ENCODE results near the gene CEACAM21.

The CEACAM21 gene

DNA sequence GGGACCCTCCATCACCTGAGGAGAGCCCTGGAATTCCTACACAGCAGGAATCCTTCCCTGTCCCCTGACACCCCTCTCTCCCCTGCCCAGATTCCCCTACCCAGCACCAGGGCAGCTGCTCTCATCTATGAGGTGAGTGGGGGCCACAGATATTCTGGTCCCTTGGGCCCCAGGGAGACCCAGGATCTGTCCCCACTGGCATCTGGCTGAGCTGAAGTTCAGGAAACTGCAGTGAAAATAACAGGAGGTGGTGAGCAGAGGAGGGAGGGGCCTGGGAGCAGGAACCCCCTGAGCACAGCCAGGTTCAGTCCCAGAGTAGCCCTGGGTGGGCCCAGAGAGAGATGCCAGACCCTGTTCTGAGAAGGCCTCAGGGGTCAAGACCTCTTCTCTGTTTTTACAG is 10.1 kb downstream of the CEACAM21 start:
- DNase-seq (ENCODE audit: low spot score), result no peak

DNA sequence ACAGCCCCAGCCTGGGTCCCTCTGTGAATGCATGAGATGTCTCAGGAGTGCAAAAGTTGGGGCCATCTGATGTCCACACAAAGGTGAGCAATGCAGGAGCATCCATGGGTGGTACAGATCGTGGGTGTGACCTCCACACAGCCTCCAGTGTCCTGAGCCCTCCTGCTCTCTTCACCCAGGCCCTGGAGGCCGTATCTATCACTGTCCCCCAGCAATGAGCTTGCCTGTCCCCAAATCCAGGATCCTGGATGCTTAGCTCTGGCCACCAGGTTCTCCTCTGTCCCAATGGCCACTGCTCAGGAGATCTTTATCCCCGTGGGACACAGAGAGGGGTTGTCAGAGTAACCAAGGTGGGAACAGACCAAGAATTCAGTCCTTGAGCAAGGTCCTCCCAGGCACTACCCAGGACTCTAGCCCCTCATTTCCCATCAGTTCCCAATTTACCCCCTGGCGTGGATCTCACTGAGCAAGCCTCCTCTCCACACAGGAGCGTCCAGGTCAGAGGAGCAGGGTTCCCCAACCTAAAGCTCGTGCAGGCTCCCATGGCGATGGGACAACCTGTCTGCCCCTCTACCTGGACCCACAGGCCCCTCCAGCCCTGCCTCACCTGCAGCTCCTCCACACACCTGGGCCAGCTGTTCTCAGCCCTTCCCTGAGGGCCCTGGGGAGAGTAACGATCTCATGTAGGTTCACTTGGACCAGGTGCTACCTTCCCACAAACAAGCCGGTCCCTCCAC is 11.3 kb downstream of the CEACAM21 start:
- DNase-seq (ENCODE audit: low spot score), result no peak

DNA sequence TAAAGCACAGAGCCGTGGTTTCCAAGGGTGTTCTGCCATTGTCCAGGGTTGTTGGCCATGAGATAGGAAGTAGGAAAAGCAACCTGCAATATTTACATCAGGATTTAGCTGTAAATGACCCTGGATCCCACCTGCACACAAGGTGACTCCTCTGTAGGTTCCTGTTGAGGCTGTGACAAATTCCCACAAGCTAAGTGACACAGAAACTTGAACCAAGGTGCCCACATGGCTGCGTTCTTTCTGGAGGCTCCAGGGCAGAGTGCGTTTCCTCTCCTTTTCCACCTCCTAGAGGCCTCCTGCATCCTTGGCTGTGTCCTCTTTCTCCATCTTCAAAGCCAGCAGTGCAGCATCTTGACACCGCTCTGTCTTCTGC is 11.9 kb downstream of the CEACAM21 start:
- DNase-seq (ENCODE audit: low spot score), result no peak

DNA sequence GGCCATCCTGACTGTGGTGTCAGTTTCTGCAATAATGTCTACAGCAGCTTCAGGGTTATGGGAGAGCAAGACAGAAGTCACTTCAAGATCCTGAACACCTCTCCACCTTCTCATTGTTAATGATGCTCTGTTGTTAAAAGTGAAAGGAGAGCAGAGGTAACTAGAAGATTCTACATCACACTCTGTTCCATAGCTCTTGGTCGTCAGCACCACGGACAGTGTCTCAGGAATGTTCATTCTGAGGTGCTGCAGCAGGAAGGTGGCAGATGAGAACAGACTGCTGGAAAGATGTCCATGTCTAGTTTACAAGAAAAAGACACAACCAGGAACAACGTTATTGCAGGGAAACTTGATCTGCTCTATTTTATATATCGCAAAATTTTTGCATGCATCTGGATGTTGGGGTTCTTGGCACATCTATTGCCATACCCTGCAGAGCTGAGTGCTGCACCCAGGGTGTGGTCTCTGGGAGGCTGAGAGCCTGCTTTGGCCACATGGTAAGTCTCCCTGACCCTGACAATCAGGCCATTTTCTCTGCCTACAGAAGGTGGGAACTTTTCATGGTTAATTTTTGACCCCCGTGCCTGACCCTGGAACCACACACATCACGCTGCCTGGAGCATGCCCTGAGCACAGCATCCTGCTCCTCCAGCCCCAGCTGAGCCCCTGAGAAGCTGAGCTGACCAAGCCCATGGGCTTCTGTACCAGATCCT is 12.7 kb downstream of the CEACAM21 start:
- no peak for DNase-seq (ENCODE audit: low spot score)

DNA sequence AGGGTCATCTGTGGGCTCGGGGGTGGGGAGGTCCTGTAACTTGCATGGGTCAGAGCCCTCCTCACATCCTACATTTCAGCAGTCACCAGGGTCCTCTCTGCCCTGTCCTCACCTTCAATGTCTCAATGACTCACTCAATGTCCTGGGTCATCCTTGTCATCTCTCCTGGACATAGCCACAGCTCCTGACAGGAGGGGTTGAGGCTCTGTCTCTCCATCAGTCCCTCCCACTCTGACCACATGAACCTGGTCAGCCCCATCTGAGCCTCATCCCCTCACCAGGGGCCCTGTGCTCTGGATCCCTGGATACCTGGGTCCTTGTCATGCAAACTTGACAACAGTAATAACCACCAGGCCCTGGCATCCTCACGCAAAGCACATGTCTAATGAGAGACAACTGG is 13.4 kb downstream of the CEACAM21 start:
- no peak for DNase-seq (ENCODE audit: low spot score)

DNA sequence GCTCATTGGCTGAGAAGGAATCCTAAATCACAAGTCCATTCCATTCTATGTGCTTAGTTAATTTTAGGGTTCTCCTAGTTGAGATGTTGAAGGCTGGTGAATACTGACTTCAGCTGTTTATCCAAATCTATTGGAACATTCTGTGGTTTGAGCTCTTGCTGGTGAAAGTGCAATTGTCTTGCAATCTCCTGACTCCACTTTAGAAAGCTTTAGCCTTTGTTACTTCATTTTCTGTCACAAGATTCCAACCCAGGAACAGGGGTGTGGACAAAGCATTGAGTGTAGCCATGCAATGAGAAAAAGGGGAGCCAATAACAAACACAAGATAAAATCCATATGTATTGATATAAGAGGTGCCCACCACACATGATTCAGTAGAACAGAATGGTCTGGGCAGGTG is 15.0 kb downstream of the CEACAM21 start:
- DNase-seq (ENCODE audit: low spot score), result no peak

DNA sequence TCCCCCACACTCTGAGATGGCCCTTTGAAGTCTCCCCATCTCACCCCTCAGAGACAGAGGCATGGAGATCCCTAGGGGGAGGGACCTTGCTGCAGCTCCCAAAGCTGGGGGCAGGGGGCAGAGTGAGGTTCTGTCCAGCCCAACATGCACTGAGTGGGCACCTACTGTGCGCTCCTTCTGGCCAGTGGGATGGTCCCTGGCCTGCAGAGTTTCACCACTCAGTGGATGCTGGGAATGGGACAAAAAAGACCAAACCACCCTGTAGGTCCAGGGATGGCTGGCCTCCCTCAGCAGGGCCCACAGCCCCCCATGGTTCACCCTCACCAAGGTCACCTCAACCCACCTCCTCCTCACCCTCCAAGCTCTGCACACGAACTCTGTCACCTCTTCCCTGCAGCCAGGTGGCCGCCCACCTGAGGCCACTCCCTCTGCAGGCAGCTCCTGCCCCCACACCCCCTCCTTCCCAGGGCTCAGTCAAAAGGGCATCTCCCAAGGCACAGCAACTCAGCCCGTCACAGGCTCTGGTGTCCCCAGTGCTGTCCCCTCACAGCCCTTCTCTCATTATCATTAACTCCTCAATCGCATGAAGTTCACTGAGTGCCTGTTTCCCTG is 16.1 kb downstream of the CEACAM21 start:
- DNase-seq (ENCODE audit: low spot score), result no peak

DNA sequence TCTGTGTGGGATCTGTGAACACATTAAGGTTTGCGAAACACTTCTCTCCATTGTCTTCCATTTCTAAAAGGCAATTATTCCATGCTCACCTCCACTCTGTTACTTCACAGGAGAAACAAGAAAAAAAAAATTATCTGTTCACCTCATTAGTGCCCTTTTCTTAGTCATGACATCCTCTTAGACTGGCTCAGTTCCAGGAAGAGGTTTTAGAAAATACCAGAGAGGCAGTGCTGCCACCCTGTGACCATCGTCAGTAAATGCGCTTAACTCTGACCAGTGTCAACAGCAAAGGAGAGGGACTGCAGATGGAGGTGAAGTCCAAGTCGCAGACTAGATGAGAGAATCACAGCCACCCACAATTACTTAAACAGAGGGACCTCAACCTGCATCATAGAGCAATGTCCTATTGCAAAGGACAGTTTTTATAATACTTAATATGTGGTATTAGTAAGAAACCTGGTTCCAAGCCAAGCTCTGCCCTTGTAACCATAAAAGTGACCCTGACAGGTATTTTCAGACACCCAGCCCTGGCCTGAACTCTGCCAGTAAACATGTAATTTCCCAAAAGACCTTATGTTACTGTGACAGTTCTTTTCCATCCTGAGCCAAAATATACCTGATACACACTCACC is 19.4 kb downstream of the CEACAM21 start:
- DNase-seq (ENCODE audit: low spot score), result peak; percentile 65

DNA sequence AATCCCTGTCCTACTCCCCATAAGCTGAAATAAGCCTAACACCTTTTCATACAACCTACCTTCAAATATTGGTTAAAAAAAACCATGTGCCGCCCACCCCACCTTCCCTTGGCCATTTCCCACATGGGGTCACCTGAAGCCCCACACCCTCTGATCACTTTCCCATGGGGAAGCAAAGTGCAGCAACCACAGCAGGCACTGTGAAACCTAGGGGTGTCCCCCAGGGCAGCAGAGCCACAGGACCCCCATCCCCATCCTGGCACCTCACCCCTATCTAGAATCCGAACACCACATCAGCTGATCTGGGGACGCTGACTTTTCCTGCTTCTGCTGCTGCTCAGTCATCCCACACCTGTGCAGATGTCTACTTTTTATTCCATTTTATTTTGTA is 19.9 kb downstream of the CEACAM21 start:
- DNase-seq (ENCODE audit: low spot score), result no peak

DNA sequence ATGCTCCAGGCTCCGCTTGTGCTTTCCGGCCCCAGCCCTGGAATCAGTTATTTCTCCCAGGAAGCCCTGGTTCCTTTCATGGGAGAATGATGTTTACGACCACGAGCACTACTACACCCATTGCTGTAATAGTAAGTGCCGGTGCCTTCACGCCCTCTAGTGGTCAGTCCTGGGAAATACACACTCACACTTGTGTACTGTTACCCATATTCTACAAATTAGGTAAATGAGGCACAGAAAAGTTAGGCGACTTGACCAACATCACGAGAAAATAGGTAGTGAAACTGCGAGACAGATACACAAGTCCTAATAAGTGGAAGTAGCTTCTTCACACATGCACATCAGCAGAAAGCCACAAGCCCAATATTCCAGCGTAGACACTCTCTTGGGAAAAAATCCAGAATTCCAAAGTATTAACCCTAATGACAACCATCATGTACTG is 21.7 kb downstream of the CEACAM21 start:
- peak; percentile 71 for DNase-seq (ENCODE audit: low spot score)

DNA sequence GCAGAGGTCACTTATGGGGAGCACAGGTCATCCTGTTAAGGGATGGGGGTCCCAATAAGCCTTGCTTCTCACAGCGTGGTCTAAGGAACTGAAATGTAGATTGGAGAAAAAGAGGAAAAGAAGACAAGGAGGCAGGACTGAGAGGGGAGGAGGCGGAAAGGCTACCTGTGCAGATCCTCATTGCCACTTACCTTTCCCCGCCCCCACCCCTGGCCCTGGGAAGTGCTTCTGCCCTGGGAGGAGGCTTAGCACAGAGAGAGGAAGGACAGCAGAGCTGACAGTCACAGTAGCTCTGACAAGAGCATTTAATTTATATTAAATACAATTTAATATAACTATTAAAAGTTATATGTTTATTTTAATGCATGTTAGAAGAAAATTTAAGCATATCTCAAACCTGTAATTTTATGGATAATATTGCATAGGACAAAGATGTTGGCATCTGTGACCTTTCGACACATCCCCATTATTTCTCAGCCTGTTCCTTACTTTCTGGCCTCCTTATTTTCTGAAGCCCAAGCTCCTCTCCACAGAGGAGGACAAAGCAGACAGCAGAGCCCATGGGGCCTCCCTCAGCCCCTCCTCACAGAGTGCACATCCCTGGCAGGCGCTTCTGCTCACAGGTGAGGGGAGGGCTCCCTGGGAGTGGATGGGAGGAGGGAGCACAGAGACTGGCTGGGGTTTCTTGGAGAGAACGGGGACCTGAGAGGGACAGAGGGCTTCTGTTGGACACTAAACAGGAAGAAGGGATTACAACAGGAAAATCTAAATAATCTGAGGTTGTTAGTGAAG is 23.4 kb downstream of the CEACAM21 start:
- DNase-seq (ENCODE audit: low spot score), result no peak

DNA sequence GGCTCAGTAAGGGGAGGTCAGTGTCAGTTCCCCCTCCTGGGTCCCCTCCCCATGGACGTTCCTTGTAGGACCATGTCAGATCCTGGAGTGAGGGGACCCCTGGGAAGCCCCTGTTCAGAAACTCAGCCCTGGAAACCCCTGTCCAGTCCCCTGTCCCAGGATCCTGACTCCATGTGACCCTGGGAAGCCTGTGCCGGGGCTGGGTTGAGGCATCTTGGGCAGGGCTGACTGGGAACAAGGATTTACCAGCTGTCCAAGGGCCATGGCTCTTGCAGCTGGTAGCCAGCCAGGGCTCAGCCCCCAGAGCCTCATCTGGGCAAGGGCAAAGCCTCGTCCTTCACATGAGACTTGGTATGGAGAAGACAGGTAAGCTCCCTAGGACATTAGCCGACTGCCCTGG is 25.8 kb downstream of the CEACAM21 start:
- DNase-seq (ENCODE audit: low spot score), result no peak

DNA sequence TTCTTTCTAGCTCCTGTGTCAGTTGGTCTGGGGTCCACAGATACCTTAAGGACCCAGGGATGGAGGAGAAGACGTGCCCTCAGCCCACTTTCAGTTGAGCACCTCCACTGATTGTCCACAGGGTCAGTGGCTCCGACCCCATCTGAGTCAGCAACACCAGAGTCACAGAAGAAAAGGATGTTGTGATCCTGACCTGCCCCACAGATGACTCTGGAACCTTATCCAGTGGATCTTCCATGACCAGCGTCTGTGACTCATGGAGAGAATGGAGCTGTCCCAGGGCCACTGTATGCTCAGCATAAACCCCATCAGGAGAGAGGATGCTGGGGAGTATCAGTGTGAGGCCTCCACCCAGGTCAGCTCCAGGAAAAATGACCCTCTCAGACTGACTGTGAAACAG is 28.9 kb downstream of the CEACAM21 start:
- DNase-seq (ENCODE audit: low spot score), result no peak

DNA sequence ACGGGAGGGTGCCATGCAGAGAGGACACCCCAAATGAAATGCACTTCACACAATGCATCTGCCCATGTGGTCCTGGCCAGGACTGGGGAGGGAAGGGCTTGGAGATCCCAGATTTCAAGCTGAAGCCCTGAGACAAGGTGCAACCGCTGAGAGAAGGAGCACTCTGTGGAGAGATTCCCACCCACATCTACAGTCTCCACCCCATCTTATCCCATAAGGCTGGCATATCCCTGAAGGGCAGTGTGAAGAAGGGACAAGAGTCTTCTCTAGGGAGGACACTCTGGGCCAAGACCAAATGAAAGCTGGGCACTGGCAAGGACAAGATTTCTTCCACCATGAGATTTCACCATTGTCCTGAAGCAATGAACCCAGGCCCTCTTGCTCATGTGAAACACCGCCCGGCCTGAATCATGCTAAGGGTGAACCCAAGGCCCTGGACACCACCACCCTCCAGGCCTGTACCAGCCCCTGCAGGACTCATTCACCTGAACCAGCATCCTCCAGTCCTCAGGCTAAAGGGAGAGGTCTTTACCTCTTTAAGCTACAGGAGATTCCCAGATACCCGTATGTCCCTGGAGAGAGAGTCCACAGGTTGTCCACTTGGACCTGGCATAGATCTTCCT is 30.4 kb downstream of the CEACAM21 start:
- DNase-seq (ENCODE audit: low spot score), result no peak

DNA sequence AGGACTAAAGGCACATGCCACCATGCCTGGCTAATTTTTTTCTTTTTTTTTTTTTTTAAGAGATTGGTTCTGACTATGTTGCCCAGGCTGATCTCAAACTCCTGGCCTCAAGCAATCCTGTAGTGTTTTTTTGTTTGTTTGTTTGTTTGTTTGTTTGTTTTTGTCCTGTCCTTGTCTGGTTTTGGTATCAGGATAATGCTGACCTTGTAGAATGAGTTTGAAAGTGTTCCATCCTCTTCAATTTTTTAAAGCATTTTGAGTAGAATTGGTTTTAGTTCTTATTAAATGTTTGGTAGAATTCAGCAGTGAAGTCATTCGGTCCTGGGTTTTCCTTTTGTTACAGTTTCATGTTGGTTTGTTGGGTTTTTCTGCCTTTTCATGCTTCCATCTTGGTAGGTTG is 31.7 kb downstream of the CEACAM21 start:
- DNase-seq (ENCODE audit: low spot score), result no peak

DNA sequence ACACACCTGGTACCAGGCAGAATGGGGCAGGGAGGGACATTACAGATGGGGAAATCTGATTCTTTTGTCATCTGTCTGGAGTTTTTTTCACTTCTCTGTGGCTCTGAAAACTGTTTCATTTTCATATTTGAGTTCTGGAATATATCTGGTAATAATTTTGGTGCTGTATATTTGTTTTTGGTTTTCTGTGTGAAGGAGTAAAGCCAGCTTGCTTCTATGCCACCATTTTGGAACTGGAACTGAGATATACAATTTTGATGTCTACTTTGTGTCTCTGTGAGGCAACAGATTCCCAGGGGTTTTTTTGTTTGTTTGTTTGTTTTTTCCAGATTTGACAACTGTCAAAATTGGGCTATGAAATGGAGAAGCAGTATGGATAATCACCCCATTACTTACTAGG is 34.8 kb downstream of the CEACAM21 start:
- no peak for DNase-seq (ENCODE audit: low spot score)

DNA sequence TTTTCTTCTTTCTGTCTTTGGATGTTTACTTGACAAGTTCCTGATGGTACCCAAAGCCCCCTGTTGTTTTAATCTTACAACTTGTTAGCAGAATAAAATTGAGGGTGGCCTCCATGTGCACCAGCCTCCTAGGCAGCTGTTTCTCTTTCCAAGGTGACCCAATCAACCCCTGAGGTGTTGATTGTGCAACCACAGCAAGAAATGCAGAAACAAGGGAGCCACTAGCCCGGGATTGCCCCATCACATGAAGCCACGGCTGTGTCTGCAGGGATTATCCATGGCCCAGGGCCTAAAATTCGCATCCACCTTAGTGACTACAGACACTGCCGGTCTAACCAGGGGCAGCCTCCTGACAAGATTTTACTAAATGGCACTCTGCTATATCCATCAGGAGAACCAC is 36.5 kb downstream of the CEACAM21 start:
- DNase-seq (ENCODE audit: low spot score), result no peak

DNA sequence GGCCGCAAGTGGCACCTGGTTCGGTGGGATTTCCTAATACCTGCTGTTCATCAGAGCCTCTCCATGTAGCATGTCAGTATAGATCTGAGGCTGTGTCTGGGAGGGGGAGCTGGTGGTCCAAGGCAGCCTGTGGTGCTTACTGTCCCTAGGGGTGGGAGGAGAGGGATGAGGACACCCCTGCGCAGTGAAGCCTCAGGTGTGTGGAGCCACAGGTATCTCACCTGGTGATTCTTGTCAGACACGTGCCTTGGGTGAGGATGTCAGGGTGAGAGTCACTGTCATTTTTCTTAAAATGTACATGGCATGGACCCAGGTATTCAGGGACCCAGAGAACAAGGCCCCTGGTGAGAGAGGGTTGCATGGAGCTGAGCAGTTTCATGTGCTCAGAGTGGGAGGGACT is 39.2 kb downstream of the CEACAM21 start:
- no peak for DNase-seq (ENCODE audit: low spot score)

DNA sequence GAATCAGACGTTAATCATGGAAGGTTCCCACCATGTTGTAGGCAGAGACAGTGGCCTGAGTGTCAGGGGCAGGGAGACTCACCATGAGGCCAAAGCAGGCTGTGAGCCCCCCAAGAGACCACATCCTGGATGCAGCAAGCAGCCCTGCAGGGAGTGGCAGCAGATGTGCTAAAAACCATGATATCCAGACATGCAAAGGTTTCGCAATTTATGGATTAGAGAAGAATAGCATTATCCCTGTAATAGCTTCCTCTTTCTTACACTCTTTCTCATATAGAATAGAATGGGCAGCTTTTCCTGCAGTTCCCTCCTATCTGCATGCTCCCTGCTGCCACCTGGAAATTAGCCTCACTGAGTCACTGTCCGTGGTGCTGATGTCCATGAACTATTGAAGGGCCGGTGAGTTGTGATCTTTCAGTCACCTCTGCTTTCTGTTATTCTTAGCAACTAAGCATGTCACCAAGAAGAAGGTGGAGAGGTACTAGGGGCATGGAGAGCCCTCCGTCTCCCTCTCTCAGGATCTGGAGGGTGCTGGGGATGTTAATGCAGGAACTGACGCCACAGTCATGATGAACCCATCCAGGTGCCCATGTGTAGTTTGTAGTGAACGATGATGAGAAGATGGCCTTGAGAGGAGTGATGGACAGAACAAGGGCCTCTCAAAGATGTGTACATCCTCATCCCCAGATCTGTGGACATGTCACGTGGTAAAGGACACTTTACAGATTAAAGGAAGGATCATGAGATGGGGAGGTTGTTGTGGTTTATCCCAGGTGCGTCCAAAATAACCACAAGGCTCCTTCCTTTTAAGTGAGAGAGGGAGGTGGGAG is 41.0 kb downstream of the CEACAM21 start:
- DNase-seq (ENCODE audit: low spot score), result no peak

DNA sequence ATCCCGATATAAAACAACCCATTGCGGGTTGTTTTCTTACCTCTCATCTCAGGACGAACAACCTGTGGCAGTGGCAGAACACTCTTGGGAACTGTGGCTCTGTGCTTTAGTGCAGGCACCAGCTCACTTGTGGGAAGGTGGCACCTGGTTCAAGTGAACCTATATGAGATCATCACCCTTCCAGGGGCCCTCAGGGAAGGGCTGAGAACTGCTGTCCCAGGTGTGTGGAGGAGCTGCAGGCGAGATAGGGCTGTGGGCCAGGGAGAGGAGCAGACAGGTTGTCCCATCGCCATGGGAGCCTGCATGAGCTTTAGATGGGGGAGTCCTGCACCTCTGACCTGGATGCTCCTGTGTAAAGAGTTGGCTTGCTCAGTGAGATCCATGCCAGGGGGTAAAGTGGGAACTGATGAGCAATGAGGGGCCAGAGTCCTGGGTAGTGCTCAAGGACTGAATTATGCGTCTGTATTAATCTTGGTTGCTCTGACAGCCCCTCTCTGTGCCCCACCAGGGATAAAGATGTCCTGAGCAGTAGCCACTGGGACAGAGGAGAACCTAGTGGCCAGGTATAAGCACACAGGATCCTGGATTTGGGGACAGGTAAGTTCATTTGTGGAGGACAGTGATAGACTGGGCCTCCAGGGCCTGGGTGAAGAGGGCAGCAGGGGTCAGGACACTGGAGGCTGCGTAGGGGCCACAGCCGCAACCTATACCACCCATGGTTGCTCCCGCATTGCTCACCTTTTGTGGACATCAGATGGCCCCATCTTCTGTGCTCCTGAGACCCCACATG is 42.2 kb downstream of the CEACAM21 start:
- DNase-seq (ENCODE audit: low spot score), result no peak
